Measurements from ENCODE around the gene CHST5.

DNA sequence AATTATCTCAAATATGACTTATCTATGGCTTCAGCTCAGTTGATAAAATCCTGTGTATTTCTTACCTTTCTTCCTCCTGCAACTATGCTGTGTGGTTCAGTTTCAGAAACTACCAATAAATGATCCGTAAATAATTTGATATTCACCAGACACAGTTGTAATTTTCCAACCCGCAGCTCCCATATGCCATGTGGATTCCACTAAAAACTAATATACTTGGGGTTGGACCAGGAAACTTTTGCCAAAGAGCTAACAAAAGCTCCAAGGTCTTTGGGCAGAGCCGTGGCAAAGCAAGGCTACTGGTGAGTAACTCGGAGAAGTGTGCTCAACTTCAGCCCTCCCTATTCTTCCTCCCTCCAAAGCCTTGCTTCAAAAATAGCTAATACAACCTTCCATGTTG is 38.4 kb downstream of the CHST5 start:
- TF ChIP-seq, protein P1, sequence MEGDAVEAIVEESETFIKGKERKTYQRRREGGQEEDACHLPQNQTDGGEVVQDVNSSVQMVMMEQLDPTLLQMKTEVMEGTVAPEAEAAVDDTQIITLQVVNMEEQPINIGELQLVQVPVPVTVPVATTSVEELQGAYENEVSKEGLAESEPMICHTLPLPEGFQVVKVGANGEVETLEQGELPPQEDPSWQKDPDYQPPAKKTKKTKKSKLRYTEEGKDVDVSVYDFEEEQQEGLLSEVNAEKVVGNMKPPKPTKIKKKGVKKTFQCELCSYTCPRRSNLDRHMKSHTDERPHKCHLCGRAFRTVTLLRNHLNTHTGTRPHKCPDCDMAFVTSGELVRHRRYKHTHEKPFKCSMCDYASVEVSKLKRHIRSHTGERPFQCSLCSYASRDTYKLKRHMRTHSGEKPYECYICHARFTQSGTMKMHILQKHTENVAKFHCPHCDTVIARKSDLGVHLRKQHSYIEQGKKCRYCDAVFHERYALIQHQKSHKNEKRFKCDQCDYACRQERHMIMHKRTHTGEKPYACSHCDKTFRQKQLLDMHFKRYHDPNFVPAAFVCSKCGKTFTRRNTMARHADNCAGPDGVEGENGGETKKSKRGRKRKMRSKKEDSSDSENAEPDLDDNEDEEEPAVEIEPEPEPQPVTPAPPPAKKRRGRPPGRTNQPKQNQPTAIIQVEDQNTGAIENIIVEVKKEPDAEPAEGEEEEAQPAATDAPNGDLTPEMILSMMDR (optimal IDR thresholded peaks at IDR 0.05 in 1 of 3, IDR thresholded peaks at IDR 0.05 in 1 of 3, conservative IDR thresholded peaks at IDR 0.05 in 1 of 3; ENCODE audit: extremely low read depth in 1 of 3, insufficient read depth in 2 of 3, low read length in 3 of 3) = no peak
- TF ChIP-seq EZH2 (IDR thresholded peaks at IDR 0.05; ENCODE audit: low read length) = no peak
